ENCODE measurements around the gene ENTPD2.

DNA sequence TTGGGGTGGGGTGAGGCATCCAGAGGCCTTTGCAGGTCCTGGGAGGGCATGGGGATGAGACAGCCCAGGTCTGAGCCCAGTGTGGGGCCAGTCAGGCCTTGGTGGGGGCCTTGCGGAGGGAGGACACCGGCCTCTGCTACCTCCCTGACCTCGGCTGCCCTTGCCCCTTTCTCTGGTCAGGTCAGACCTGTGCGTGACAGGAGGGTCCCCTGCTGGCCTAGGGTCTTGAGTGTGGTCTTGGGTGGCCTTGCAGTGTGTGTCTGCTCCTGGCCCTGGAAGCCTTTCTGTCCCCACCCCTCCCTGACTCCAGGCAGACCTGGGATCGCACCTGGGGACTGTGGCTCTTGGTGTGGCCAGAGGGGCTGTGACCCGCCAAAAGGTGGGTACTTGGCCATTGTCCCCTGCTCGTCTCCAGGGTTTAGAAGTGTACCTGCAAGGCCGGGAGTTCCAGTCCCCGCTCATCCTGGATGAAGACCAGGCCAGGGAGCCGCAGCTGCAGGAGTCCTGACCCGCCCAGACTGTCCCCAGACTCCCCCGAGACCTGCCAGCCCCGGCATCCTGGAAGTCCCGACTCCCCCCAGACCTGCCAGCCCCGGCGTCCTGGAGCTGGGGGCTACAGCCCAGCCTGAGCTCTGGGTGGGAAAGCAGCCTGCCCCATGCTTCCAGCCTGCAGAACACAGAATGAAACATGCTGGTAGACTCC is 28.5 kb upstream of the ENTPD2 start:
- no peak for TF ChIP-seq CREB1 (IDR thresholded peaks at IDR 0.05)
- no peak for TF ChIP-seq CREB1 (CRISPR knock-in tag; IDR thresholded peaks at IDR 0.05)
- TF ChIP-seq POLR2A (conservative IDR thresholded peaks at IDR 0.05) = no peak
- TF ChIP-seq POLR2G (IDR thresholded peaks at IDR 0.05; ENCODE audit: low read depth, low read length) = no peak
- TF ChIP-seq, protein P1, sequence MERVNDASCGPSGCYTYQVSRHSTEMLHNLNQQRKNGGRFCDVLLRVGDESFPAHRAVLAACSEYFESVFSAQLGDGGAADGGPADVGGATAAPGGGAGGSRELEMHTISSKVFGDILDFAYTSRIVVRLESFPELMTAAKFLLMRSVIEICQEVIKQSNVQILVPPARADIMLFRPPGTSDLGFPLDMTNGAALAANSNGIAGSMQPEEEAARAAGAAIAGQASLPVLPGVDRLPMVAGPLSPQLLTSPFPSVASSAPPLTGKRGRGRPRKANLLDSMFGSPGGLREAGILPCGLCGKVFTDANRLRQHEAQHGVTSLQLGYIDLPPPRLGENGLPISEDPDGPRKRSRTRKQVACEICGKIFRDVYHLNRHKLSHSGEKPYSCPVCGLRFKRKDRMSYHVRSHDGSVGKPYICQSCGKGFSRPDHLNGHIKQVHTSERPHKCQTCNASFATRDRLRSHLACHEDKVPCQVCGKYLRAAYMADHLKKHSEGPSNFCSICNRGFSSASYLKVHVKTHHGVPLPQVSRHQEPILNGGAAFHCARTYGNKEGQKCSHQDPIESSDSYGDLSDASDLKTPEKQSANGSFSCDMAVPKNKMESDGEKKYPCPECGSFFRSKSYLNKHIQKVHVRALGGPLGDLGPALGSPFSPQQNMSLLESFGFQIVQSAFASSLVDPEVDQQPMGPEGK (CRISPR knock-in tag; IDR thresholded peaks at IDR 0.05; ENCODE audit: borderline replicate concordance) = no peak
- no peak for TF ChIP-seq ZFP30 (CRISPR knock-in tag; IDR thresholded peaks at IDR 0.05; ENCODE audit: borderline replicate concordance)
- TF ChIP-seq MTA3 (IDR thresholded peaks at IDR 0.05; ENCODE audit: borderline replicate concordance) = no peak
- TF ChIP-seq SNRNP70 (optimal IDR thresholded peaks at IDR 0.05; ENCODE audit: low read depth, low read length) = no peak
- TF ChIP-seq, protein P2, sequence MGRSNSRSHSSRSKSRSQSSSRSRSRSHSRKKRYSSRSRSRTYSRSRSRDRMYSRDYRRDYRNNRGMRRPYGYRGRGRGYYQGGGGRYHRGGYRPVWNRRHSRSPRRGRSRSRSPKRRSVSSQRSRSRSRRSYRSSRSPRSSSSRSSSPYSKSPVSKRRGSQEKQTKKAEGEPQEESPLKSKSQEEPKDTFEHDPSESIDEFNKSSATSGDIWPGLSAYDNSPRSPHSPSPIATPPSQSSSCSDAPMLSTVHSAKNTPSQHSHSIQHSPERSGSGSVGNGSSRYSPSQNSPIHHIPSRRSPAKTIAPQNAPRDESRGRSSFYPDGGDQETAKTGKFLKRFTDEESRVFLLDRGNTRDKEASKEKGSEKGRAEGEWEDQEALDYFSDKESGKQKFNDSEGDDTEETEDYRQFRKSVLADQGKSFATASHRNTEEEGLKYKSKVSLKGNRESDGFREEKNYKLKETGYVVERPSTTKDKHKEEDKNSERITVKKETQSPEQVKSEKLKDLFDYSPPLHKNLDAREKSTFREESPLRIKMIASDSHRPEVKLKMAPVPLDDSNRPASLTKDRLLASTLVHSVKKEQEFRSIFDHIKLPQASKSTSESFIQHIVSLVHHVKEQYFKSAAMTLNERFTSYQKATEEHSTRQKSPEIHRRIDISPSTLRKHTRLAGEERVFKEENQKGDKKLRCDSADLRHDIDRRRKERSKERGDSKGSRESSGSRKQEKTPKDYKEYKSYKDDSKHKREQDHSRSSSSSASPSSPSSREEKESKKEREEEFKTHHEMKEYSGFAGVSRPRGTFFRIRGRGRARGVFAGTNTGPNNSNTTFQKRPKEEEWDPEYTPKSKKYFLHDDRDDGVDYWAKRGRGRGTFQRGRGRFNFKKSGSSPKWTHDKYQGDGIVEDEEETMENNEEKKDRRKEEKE (IDR thresholded peaks at IDR 0.05; ENCODE audit: borderline replicate concordance in 1 of 2, control insufficient read depth in 1 of 2, low read depth in 2 of 2, low read length in 1 of 2) = no peak
- TF ChIP-seq SMARCA5 (IDR thresholded peaks at IDR 0.05) = no peak
- TF ChIP-seq EP300 (IDR thresholded peaks at IDR 0.05; ENCODE audit: low read length) = no peak
- no peak for TF ChIP-seq SMAD3 (CRISPR knock-in tag; conservative IDR thresholded peaks at IDR 0.05)

All from K562 (cell line).